HUES64 (cell line): ENCODE results near the gene KCNG4.
"Not testable (repeated sequence)": the region's sequence is repeated elsewhere in the genome, so short reads cannot be mapped to it uniquely, and the experiment has no call there.

Source experiments
- H3K27ac ChIP-seq: 2 replicates; pipeline ENCODE4 v1.7.0; 2013; ENCODE audit warnings: low read depth, low read length, inconsistent platforms
- H3K27me3 ChIP-seq: 2 replicates; pipeline ENCODE4 v1.6.1; 2013; ENCODE audit warnings: mild to moderate bottlenecking, low read length; ENCODE audit not compliant: insufficient read depth
- H3K36me3 ChIP-seq: 2 replicates; pipeline ENCODE4 v1.6.1; 2013; ENCODE audit warnings: mild to moderate bottlenecking, low read length; ENCODE audit not compliant: insufficient read depth
- H3K4me1 ChIP-seq: 2 replicates; pipeline ENCODE4 v1.6.1; 2013; ENCODE audit warnings: mild to moderate bottlenecking, low read length, moderate library complexity; ENCODE audit not compliant: insufficient read depth
- H3K4me3 ChIP-seq: 2 replicates; pipeline ENCODE4 v1.5.1; 2013; ENCODE audit warnings: mild to moderate bottlenecking, low read length, moderate library complexity
- H3K9ac ChIP-seq: 2 replicates; pipeline ENCODE4 v1.6.1; 2013; ENCODE audit warnings: mild to moderate bottlenecking, low read depth, low read length
- H3K9me3 ChIP-seq: 2 replicates; pipeline ENCODE4 v1.6.1; 2013; ENCODE audit warnings: low read depth, low read length; ENCODE audit not compliant: insufficient read depth
- WGBS: fragments of 150-250, 120-280 bp; methylation state at CpG from one replicate; pipeline ENCODE4 v1.1.7; 2013; ENCODE audit warnings: missing lambda C conversion rate; 5-methylcytosine and 5-hydroxymethylcytosine counted together

Gene KCNG4

DNA sequence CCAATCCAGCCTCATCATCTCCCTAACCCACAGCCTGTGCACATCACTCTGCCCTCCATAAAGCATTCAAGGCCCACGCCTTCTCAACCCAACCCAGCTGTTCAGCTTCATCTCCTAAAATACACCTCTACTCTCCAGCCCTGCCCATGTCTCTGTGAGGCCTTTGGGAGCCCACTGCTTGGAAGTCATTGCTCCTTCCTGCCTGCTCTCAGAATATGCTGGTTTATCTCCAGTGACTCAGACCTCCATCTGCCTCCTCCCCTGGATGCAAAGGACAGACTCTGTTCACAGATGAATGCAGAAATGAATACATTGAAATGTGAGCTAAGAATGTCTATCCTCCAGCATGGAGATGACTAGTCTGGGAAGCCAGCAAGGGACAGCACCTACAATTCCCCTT lies 19.0 kb downstream of the KCNG4 start:
- no peak overlapping the region for H3K4me3 ChIP-seq
- peaks cover 8% of the 10 kb centered on the region; the same call in 1 of the 2 replicates for H3K4me1 ChIP-seq
- H3K9me3 ChIP-seq: no peaks in the 10 kb centered on the region
- no peaks in the 10 kb centered on the region for H3K36me3 ChIP-seq
- H3K27ac ChIP-seq: no peak overlapping the region
- H3K27me3 ChIP-seq: no peaks in the 10 kb centered on the region
- H3K9ac ChIP-seq: no peak overlapping the region
- 93% methylated on average over 1 of the region's 1 CpG for WGBS

- WGBS: 58% methylated on average over 6 of the region's 6 CpGs
Observed at GRCh38 chr16:84218956-84219355, 20.9 kb downstream of the KCNG4 start.

DNA sequence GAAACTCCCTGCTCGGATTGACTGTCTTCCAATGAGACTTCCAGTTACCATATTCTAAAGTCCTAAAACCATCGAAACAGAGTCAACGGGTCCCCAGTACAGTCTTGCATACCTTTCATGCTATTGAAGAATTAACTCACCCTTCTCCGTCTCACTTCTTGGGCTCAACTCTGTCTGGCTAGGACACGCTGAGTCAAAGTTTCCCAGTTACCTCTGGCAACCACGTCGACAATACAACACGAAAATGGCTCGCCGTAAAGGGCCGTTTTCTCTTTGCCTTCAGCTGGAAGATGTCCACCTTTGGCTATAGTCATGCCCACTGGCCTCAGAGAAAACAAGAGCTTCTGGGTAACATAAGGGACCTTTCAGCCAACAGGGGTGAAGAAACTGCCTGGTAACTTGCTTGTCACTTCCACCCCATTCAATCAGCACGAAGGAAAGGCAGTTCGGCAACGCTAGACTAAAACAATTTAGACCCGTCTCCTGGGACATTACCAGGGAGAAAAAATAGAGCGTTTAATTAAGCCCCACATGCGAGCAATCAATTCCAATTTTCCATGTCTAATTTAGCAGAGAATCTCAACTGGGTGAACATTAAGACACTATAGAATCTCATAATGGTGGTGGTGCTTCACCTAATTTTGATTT lies 21.5 kb downstream of the KCNG4 start:
- Histone ChIP-seq H3K4me1 (peaks cover 8% of the 10 kb centered on the region; the same call in 1 of the 2 replicates), H3K27ac (no peak overlapping the region), H3K9ac (no peak overlapping the region), H3K4me3 (no peak overlapping the region), H3K9me3 (no peaks in the 10 kb centered on the region), H3K36me3 (no peaks in the 10 kb centered on the region), H3K27me3 (no peaks in the 10 kb centered on the region)
- WGBS: 92% methylated on average over 17 of the region's 17 CpGs

More at GRCh38 chr16:84218956-84219355, 20.9 kb downstream of the KCNG4 start:
- Histone ChIP-seq H3K27ac (no peak overlapping the region), H3K9me3 (no peaks in the 10 kb centered on the region), H3K9ac (no peak overlapping the region), H3K36me3 (no peaks in the 10 kb centered on the region), H3K4me3 (no peak overlapping the region), H3K4me1 (peaks cover 8% of the 10 kb centered on the region; the same call in 1 of the 2 replicates), H3K27me3 (no peaks in the 10 kb centered on the region)

DNA sequence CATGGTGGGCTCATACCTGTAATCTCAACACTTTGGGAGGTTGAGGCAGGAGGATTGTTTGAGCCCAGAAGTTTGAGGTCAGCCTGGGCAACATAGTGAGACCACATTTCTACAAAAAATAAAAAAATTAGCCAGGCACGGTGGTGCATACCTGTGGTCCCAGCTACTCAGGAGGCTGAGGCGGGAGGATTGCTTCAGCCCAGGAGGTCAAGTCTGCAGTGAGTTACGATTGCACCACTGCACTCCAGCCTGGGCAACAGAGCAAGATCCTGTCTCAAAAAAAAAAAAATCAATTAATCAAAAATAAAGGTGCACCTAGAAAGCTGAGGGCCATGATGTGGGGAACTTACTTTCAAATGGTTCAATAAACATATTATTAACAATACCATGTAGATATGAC lies 23.7 kb downstream of the KCNG4 start:
- WGBS: 91% methylated on average over 3 of the region's 3 CpGs
- not testable (repeated sequence) for H3K9me3 ChIP-seq, H3K27ac ChIP-seq, H3K27me3 ChIP-seq, H3K9ac ChIP-seq, H3K4me3 ChIP-seq, H3K36me3 ChIP-seq, H3K4me1 ChIP-seq

DNA sequence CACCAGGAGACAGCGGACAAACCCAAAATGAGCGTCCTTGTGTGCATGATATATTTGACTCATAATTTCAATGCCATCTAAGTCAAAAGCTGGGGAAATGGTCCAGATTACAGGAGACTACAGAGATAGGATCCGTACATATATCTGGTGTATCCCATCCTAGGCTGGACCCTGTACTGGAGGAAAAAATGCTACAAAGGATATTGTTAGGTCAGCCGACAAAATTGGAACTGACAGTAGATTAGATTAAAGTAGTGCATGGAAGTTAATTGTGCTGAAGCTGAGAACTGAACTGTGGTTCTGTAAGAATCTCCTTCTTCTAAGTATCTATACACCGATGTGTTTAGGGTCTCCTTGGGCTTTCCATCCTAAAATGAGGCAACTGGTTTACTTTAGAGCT lies 24.3 kb downstream of the KCNG4 start:
- H3K27ac ChIP-seq: no peak overlapping the region
- no peak overlapping the region for H3K9ac ChIP-seq
- no peaks in the 10 kb centered on the region for H3K9me3 ChIP-seq
- no peak overlapping the region for H3K4me3 ChIP-seq
- no peaks in the 10 kb centered on the region for H3K27me3 ChIP-seq
- H3K4me1 ChIP-seq: peaks cover 8% of the 10 kb centered on the region; the same call in 1 of the 2 replicates
- 97% methylated on average over 5 of the region's 5 CpGs for WGBS
- H3K36me3 ChIP-seq: no peaks in the 10 kb centered on the region

- H3K9ac ChIP-seq: no peak overlapping the region
- peaks cover 8% of the 10 kb centered on the region; the same call in 1 of the 2 replicates for H3K4me1 ChIP-seq
- H3K9me3 ChIP-seq: no peaks in the 10 kb centered on the region
- 93% methylated on average over 15 of the region's 15 CpGs for WGBS
- H3K27ac ChIP-seq: no peak overlapping the region
- H3K27me3 ChIP-seq: no peaks in the 10 kb centered on the region
- no peak overlapping the region for H3K4me3 ChIP-seq
- H3K36me3 ChIP-seq: no peaks in the 10 kb centered on the region
Observed at GRCh38 chr16:84214451-84215066, 25.3 kb downstream of the KCNG4 start.

- no peaks in the 10 kb centered on the region for H3K4me1 ChIP-seq
- no peak overlapping the region for H3K9ac ChIP-seq
- 87% methylated on average over 4 of the region's 4 CpGs for WGBS
- no peaks in the 10 kb centered on the region for H3K9me3 ChIP-seq
- no peak overlapping the region for H3K4me3 ChIP-seq
- no peaks in the 10 kb centered on the region for H3K36me3 ChIP-seq
- no peak overlapping the region for H3K27ac ChIP-seq
- no peaks in the 10 kb centered on the region for H3K27me3 ChIP-seq
Observed at GRCh38 chr16:84212631-84213030, 27.2 kb downstream of the KCNG4 start.

GRCh38 chr16:84212154-84212553 lies 27.7 kb downstream of the KCNG4 start:
- WGBS: 83% methylated on average over 4 of the region's 4 CpGs
- no peaks in the 10 kb centered on the region for H3K36me3 ChIP-seq
- H3K27ac ChIP-seq: no peak overlapping the region
- H3K4me1 ChIP-seq: no peaks in the 10 kb centered on the region; the same call in 1 of the 2 replicates
- no peaks in the 10 kb centered on the region for H3K9me3 ChIP-seq
- H3K4me3 ChIP-seq: no peak overlapping the region
- H3K27me3 ChIP-seq: no peaks in the 10 kb centered on the region
- H3K9ac ChIP-seq: no peak overlapping the region

GRCh38 chr16:84209989-84210388 lies 29.8 kb downstream of the KCNG4 start:
- H3K4me3 ChIP-seq: no peak overlapping the region
- H3K9me3 ChIP-seq: no peaks in the 10 kb centered on the region
- no peak overlapping the region for H3K9ac ChIP-seq
- no peaks in the 10 kb centered on the region for H3K27me3 ChIP-seq
- WGBS: 78% methylated on average over 2 of the region's 2 CpGs
- no peak overlapping the region for H3K27ac ChIP-seq
- H3K36me3 ChIP-seq: no peaks in the 10 kb centered on the region
- H3K4me1 ChIP-seq: no peaks in the 10 kb centered on the region; the same call in 1 of the 2 replicates

DNA sequence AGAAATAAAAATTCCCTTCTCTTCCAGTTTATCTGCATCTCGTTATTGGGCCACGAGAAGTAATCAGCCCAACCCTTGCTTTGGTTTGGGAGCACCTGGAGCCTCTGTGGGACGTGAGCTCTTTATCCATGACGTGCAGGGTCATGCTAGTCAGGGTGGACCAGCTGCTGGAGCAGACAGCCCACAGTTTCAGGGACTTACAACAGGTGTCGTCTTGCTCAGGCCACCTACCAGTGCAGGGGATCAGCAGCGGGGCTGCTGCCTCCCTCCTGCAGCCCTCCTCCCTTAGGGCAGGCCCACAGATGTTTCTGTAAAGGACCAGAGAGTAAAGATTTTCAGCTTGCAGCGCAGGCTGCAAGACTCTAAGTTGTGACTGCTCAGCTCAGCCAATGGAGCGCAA lies 31.9 kb downstream of the KCNG4 start:
- Histone ChIP-seq H3K27me3 (no peaks in the 10 kb centered on the region), H3K4me1 (no peaks in the 10 kb centered on the region; the same call in 1 of the 2 replicates), H3K4me3 (no peak overlapping the region), H3K9me3 (no peaks in the 10 kb centered on the region), H3K27ac (no peak overlapping the region), H3K9ac (no peak overlapping the region), H3K36me3 (no peaks in the 10 kb centered on the region)
- WGBS: 74% methylated on average over 8 of the region's 8 CpGs

- Histone ChIP-seq H3K27ac (no peak overlapping the region), H3K36me3 (no peaks in the 10 kb centered on the region), H3K9ac (no peak overlapping the region), H3K4me1 (no peaks in the 10 kb centered on the region; the same call in 1 of the 2 replicates), H3K9me3 (no peaks in the 10 kb centered on the region), H3K27me3 (no peaks in the 10 kb centered on the region), H3K4me3 (no peak overlapping the region)
- WGBS: 65% methylated on average over 6 of the region's 6 CpGs
Observed at GRCh38 chr16:84207251-84207650, 32.6 kb downstream of the KCNG4 start.
